Eye (tissue), 1 donor: Measurements from ENCODE around the gene NR1I2.

Experiments
- DNase-seq: peaks from one replicate; pipeline ENCODE4 v3.0.0-alpha.2; 2015

NR1I2 gene

DNA sequence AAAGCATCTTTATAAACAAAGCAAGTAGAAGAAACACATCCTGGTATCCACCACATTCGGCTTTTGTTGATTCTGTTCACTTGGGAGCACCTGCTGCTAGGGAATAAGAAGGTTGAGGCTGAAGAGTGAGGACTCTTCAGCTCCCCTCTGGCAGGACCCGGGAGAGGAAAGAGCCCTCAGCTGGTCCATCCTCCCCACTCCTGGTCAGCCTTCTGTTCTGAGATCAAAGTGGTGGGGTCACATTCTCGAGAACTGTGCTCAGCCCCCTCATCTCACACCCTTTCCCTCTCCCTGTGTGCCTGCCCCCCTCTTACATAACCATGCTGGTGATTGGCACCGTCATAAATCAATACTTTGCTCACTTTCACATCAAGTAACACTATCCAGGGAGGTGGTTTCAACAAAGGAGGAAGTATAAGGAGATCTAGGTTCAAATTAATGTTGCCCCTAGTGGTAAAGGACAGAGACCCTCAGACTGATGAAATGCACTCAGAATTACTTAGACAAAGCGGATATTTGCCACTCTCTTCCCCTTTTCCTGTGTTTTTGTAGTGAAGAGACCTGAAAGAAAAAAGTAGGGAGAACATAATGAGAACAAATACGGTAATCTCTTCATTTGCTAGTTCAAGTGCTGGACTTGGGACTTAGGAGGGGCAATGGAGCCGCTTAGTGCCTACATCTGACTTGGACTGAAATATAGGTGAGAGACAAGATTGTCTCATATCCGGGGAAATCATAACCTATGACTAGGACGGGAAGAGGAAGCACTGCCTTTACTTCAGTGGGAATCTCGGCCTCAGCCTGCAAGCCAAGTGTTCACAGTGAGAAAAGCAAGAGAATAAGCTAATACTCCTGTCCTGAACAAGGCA is at the start of gene NR1I2:
Gene NR1I2 (plus strand): TSS at position 772 of the 869 bp plus-strand sequence.
- DNase-seq = no peak

DNA sequence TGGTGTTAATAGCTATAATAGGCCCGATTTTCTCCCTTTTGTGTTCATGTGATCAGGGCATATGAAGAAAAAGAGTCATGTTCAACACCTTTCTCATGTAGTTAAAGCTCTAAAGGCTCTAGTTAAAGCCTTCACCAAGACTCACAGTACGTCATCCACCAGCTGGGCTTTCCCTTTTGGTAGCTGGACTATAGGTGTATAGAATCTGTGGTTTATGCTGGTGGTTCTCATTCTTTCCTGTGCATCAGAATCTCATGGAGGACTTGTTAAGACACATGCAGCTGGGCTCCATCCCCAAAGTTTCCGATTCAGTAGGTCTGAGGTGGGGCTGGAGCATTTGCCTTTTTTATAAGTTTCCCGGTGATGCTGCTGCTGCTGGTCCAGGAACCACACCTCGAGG is 48.1 kb upstream of the NR1I2 start:
- DNase-seq = no peak

DNA sequence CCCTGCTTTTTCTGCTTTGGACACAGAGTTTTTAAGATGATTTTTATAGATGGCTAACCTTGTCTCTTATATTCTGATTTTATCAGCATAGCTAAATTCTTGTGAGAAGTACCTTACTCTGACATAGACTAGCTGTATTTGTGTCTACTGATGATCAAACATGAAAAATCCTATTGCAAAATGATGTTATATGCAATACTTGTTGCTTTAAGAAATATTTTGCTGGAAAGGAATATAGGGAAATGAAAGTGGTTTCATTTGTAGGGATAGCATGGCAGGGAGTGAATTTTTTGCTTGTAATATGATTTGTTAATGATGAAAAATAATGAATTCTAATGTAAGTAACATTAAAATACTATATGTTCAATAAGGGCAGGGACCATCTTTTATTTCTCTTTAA is 43.2 kb upstream of the NR1I2 start:
- no peak for DNase-seq

DNA sequence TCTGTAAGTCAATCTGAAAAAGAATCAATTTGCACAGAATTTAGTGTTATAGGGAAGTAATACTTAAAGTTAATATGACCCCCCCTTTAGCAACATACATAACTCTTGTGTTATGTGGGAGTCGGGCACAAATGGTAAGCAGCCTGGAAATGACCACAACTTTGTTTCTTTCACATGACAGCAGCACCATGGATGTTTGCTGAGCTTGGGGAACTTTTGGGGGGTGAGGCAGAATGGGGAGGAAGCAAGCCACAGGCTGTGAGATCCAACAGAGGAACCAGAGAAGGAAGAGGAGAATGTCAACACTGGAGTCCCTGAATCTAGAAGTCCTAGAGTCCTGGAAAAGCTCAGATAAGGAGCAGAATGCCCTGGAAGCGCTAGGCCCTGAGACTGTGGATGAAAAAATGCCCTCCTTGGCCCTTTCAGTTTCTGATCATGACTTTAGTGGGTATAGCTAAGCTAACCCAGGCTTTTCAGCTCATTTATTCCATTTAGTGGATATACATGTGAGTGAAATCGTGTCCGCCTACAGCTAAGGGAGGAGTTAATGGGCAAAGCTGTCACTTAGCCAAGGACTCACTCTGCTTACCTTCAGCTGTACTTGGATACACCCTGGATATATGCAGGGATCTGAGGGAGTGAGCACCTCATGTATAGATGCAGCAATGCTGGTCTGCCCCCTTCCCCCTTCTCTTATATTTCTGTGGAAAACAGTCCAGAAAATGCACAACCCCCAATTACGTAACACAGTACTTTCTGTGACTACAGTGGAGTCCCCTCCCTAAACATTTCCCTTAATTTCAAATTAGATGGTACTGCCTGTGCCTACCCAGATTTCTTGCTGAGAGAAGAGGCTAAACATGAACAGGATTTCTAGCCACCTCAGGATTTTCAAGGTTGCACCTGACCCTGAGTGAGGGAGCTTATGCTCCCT is 40.0 kb upstream of the NR1I2 start:
- no peak for DNase-seq

DNA sequence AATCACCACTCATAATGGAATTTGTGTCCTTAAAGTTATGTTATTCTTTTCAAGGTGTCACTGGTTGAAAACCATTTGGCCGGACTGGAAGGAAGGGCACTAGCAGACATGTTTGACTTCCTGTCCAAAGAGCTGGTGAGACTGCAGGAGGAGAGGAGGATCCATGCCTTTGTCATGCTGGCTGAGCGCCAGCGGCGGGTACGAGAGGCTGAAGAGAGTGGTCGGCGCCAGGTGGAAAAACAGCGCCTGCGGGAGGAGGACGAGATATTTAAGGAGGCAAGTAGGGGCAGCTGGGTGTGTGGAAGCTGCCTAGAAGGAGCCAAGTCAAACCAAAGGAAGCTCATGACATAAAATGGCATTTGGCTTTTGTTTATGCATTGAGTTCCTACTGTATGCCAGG is 38.0 kb upstream of the NR1I2 start:
- no peak for DNase-seq

DNA sequence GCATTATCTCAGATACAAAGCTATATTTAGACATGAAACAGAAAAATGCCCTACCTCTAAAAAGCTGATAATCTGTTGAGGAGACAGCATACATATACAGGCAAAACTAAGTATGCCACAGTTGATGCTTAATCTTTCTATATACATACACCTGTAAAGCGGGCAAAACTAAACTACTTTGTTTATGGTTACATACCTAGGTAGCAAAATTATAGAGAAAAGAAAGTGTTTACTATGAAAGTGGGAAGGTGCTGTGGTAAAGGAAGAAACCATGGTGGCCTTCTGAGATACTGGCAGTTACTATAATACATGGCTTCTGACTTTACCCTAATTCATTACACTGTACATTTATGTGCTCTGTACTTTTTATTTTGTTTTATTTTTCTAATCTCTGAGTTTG is 36.0 kb upstream of the NR1I2 start:
- no peak for DNase-seq

DNA sequence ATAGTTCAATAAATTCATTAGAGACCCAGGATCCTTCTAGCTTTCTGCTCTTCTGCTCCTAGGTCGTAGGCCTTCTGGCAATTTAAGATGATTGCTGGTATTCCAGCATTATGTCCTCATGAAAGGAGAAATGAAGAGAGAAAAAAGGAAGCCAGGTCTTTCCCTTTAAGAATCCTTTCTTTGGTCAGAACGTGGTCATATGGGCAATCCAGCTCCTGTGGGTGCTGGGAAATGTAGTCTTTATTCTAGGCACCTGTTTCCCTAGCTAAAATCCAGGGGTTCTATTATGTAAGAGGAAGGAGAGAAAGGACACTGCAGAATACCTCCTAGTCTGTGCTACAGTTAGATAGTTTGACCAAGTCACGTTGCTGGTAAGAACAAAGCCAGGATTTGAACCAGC is 35.5 kb upstream of the NR1I2 start:
- DNase-seq = no peak

DNA sequence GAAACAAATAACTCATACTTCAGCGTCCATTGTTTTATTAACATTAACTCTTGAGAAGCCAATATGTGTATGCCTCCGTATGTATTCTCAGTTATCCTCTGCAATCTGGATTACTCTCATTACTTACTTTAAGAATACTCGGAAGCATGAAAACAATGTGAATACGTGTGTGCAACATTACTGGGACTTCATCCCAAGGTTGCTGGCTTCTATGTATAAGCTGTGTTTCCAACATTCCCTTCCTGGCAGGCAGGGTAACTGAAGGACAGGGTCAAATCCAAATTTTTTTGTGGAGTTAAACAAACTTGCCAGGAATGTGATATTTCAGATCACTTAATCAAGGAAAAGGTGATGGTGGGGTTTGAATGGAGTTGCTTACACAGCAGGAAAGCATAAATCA is 34.5 kb upstream of the NR1I2 start:
- no peak for DNase-seq

DNA sequence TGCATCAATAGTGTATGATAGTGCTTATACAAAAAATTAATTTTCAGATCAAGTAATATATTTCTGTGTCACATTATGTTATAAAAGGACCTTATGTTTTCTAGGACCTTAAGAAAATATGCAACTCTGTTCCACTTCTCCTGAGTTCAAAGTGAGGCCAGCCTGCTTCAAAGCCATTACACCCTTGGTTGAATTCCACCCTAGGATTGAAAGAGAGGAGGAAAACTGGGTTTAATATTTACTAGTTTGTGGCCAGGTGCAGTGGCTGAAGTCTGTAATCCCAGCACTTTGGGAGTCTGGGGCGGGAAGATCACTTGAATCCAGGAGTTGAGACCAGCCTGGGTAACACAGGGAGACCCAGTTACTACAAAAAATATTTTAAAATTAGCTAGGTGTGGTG is 32.9 kb upstream of the NR1I2 start:
- no peak for DNase-seq

DNA sequence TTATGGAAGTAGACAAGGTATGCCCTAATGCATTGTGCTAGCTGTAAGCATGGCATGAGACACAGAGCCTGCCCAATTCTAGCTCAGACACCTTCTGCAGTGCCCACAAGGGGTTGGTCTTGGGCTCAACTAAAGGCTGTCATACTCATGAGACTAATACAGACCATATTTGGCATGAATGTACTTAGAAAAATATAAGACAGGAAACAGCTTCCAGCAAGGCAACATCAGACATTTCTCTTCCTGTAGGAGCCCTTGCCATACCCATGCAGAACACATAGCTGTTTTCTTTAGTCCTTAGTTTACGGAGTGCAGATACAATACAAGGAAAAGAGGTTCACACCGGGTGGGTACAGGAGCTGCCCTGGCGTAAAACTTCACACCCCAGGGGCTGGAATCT is 30.5 kb upstream of the NR1I2 start:
- DNase-seq = no peak

DNA sequence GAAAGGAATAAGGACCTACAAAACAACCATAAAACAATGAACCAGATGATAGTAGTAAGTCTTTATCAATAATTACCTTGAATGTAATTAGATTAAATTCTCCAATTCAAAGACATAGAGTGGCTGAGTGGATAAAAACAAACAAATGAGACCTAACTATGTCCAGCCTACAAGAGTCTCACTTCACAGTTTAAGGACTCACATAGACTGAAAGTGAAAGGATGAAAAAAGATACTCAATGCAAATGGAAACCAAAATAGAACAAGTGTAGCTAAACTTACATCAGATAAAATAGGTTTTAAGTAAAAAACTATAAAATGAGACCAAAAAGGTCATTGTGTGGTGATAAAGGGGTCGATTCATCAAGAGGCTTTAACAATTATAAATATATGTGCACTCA is 21.9 kb upstream of the NR1I2 start:
- DNase-seq = no peak

DNA sequence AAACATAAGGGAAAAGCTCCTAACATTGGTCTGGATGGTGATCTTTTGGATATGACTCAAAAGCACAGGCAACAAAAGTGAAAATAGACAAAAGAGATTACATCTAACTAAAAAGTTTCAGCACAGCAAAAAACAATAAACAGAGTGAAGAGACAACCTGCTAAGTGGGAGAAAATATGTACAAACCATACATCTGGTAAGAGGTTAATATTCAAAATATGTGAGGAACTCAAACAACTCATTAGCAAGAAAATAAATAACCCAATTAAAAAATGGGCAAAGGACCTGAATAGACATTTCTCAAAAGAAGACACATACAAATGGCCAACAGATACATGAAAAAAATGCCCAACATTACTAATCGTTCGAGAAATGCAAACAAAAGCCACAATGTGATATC is 19.0 kb upstream of the NR1I2 start:
- DNase-seq = no peak

DNA sequence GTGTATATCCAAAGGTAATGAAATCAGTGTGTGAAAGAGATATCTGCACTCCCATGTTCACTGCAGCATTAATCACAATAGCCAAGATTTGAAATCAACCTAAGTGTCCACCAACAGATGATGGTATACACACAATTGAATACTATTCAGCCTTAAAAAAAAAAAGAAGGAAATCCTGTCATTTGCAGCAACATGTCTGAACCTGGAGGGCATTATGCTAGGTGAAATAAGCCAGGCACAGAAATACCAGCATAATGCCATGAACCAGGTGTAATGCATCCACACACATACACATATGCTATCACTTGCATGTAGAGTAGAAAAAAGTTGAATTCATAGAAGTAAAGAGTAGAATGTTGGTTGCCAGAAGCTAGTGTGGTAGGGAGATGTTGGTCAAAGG is 18.4 kb upstream of the NR1I2 start:
- DNase-seq = no peak

DNA sequence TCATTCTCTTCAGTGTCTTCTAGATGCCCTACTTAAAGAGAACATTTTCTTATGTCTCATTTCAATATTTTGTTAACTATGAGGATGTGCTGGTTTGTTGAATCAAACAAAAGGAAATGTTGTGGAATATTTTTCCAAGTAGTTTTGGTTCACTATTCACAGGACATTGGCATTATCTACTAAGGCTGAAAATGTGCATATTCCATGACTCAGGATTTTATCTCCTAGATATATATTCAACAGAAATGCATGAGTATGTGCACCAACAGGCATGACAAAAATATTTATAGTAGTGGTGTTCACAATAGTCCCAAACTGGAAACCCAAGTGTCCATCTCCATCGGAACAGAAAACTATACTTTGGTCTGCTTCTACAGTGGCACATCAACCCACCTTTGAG is 16.7 kb upstream of the NR1I2 start:
- DNase-seq = no peak

DNA sequence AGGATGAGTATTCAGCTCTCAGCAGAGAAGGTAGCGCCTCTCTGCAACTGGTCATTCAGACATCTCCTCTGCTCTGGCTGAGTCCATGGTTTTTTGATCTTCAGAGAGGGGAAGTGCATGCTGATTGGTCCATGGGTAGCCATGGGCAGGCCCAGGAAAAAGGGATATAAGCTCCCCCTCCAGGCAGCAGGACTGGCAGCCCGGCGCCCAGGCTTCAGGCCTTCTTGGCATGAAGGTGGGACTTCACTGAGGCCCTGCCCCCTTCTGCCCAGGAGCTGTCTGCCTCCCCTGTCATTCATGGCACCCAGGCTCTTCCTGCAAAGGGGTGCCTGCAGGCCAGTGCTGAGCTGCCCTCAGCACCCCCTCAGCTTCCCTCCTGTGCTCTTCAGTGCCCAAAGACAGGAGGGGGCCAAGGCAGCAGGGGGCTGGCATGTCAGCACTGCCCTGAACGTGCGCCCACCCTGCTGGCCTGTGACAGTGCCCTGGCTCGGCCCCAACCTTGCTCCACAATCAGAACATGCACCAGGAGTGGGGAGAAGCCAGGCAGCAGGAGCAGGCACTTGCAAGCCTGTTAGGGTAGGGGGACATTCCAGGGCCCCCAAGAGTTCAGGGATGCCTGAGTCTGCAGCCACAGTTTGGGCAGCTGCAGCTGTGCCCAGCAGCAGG is 13.8 kb upstream of the NR1I2 start:
- DNase-seq = no peak

DNA sequence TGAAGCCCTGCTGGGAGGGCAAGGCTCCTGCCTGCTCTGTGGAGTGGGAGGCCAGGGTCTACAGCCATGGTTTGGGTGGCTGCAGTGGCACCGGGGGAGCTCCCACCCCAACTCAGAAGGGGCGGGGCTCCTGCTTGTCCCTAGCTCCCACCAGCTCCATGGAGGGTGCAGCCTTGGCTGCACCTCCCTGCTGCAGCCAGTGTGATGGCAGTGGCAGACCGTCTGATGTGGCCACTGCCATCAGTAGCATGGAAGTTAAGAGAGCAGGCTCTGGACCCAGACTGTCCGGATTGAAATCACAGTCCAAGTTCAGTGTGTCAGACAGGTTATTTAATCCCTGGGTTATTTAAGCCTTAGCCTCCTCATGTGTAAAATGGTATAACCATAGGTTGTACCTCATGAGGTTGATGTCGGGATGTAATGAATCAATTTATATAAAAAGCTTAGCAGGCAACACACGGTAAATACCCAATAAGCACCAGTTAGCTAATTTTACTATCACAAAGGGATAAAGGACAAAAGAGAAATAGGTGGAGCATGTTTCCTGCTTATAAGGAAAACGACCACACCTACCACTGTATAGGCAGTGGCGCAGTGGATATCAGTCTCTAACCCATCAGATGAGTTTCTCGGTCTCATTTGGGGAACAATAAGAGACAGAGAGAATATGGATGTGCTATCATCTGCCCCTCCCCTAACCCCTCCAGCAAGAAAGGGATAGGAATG is 13.1 kb upstream of the NR1I2 start:
- DNase-seq = no peak

DNA sequence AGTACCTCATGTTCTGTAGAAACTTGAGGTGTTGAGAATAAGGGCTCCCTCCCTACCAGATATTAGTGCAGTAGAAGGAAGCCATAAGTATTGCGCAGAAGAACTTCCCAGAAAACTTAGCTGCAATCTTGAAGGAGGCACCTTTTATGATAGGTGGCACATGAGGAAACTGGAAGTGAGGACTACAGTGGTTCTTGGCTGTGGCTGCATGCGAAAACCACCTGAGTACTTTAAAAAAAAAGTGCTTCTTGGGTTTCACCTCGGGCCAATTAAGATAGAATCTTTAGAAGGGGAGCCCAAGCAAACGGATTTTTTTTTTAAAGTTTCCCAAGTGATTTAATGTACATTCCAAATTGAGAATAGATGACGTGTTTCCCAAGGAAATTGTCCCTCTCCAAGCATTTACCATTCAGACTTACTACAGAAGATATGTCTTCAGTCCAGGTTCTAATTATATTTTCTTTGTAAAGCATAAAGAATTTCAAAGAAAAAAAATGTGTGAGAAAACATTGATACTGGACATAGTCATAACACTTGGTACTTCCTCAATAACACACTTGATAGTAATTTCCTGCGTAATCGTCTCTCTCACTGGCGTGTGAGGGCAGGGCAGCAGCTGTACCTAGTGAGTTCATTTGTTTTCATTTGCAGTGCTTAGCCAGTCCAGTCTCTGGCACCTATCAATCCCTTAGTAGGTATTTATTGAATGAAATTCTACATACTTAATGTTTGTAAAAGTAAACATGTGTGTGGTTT is 12.3 kb upstream of the NR1I2 start:
- no peak for DNase-seq

DNA sequence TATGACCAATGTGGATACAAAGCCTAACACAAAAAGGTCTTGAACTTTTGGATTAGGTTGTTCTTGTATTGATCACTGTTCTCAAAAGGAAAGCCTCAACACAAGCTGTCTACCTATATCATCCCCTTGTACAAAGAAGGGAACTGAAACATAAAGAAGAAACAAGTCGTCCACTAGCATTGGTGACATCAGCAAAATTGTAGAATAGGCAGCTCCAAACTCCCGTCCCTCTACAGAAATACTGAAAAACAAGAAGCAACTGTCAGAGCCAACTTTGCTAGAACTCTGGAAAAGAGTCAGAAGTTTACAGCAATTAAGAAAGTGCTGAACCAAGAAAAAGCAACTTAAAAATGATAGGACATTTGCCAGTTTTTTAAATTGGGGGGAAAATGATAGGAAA is 7.5 kb upstream of the NR1I2 start:
- no peak for DNase-seq

DNA sequence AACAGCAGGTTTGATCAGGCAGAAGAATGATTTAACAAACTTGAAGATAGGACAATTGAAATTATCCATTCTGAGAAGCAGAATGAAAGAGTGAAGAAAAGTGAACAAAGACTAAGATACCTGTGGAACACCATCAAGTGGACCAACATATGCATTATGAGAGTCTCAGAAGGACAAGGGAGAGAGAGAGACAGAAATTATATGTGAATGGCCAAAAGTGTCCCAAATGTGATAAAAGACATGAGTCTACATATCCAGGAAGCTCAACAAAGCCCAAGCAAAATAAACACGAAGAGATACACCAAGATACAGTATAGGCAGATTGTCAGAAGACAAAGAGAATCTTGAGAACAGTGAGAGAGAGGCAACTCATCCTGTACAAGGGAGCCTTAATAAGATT is 5.6 kb upstream of the NR1I2 start:
- no peak for DNase-seq

DNA sequence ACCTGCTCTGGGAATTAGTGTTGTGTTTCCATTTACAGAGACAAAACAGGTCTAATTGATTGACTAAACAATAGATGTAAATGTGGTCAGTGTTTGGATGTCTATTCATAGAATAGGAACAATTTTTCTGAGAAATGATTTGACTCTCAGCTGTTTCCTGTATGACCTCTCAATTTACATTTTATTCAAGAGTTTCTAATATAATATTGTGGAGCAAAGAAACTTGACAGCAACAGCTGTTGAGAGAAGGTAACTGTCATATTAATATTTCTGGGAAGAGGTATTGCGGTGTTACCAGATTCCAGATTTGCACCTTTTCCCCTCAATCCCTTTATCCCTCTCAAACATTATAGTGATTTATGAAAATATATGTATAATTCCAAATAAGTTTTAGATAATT is 3.7 kb upstream of the NR1I2 start:
- no peak for DNase-seq

DNA sequence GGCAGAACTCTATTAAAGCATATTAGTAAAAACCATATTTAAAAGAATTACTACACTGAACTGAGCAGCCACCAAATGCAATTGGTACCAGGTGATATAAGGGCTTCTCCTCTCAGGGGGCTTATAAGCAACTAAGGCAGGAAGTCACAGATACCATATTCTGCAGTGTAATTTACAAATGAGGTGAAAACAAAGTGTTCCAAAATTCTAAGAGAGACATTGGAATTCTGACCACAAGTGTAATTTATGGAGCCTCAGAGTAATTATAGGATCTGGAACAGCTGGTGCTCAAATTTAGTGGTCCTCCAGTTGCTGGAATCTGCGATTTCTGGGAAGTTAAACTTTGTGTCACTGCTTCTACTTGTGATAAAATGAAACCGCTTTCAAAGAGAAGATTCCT is 3.1 kb upstream of the NR1I2 start:
- DNase-seq = no peak

DNA sequence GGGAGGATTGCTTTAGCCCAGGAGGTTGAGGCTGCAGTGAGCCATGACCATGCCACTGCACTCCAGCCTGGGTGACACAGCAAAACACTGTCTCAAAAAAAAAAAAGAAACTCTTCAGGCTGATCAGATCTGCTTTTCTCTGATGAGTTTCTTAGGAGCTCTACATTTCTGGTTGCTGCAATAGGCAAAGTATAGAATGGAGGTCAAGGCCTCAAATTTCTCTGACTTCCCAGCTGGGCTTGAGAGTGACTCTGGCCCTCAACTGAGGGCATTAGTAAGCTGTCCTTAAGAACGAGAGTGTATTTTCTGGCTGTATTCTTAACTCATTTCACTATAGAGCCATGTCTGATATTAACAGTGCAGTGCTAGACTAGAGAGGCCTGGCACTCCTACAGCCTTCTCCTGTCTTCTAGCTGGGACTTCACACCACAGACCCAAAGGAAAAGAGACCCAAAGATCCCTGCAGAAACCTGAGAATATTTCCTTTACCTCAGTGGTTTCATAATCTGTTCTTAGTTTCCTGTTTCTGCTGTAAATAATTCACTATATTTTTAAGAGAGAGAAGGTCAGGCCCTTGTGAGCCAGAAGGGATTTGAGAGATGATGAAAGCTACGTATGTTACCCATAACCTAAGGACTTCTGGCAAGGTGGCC is 2.0 kb upstream of the NR1I2 start:
- no peak for DNase-seq
